Esophagus squamous epithelium (tissue), 4 donors: ENCODE measurements around the gene FAM9C.

Experiments used
- POLR2A ChIP-seq, 4 donors: fragments of 450-650 bp; IDR thresholded peaks; one replicate each; pipeline ENCODE4 v1.6.1; 2017; ENCODE audit warnings: antibody characterized with exemption in 4 of 4, mild to moderate bottlenecking in 4 of 4, moderate library complexity in 3 of 4
- TF ChIP-seq, protein P1 (sequence below), 6 experiments: fragments of 450-650 bp in 4 of 6; fragments of 200-600 bp in 2 of 6; sonication (generic) in 2 of 6; IDR thresholded peaks; one replicate each; pipeline ENCODE4 v1.5.1; 2016 to 2019; ENCODE audit warnings: antibody characterized with exemption in 6 of 6, mild to moderate bottlenecking in 4 of 6, moderate library complexity in 4 of 6

DNA sequence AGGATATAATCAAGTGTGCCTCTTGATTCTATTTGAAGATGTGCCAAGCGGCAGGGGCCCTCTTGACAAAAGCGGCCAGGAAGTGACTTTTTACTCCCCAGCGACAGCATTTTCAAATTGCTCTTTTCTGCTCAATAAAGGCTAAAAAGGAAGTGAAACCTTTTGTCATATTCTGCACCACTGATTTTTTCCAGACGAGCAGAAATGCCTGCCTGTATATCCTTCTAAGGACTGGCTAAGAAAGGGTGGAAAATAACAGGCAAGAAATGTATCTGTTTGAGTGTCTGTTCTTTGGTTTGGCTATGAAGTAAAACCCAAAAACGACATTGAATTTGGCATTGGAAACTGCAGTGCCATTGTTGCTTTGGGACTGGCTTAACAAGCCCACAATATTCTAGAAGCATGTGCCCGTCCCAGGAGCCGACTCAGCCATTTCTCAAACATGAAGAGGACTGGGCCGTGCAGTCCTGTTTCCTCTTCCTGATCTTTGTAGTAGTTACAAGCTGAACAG lies 44.1 kb downstream of the FAM9C start:
- no peak for TF ChIP-seq POLR2A (IDR thresholded peaks at IDR 0.05)
- TF ChIP-seq, protein P1, sequence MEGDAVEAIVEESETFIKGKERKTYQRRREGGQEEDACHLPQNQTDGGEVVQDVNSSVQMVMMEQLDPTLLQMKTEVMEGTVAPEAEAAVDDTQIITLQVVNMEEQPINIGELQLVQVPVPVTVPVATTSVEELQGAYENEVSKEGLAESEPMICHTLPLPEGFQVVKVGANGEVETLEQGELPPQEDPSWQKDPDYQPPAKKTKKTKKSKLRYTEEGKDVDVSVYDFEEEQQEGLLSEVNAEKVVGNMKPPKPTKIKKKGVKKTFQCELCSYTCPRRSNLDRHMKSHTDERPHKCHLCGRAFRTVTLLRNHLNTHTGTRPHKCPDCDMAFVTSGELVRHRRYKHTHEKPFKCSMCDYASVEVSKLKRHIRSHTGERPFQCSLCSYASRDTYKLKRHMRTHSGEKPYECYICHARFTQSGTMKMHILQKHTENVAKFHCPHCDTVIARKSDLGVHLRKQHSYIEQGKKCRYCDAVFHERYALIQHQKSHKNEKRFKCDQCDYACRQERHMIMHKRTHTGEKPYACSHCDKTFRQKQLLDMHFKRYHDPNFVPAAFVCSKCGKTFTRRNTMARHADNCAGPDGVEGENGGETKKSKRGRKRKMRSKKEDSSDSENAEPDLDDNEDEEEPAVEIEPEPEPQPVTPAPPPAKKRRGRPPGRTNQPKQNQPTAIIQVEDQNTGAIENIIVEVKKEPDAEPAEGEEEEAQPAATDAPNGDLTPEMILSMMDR (IDR thresholded peaks at IDR 0.05) = no peak
